Endothelial cell of umbilical vein (primary cell): ENCODE results near the gene RANBP1. TPM values are rescaled to one million over a fixed set of nuclear protein-coding genes. Genes with fewer than 3 reads are reported as not detected.

Experiments
- BruUV-seq: library from RNA; stranded (reverse); fragments of 400-500 nt; replicated peaks from 2 replicates; lab custom pipeline; 2021; lab: Mats Ljungman, UMichigan
- CTCF ChIA-PET: fragments of 300-600, 350-600 bp; sonication (Branson Sonifier 250); formaldehyde crosslinking; loops from one replicate; lab custom pipeline; 2021; ENCODE audit warnings: antibody characterized with exemption, inconsistent platforms; lab: Charles Lee
- POLR2A ChIA-PET: fragments of 300-600, 350-600 bp; sonication (Branson Sonifier 250); formaldehyde crosslinking; loops from one replicate; lab custom pipeline; 2021; ENCODE audit warnings: antibody characterized with exemption, inconsistent platforms; lab: Charles Lee
- DNase-seq: peaks from one replicate; pipeline ENCODE4 v3.0.0-alpha.2; 2011; ENCODE audit warnings: low read depth, low spot score
- FAIRE-seq: peaks from 2 replicates; lab custom pipeline; 2011; peaks lifted over from hg19 to GRCh38; lab: Jason Lieb, UNC
- H2AFZ ChIP-seq: 2 replicates; pipeline ENCODE4 v1.6.0; 2012; ENCODE audit warnings: low read depth, low read length, control low read depth, inconsistent platforms
- H3K27ac ChIP-seq: 2 replicates; pipeline ENCODE4 v1.5.1; 2011; ENCODE audit warnings: low read depth, mild to moderate bottlenecking, control low read depth, low read length, moderate library complexity; ENCODE audit not compliant: insufficient read depth
- H3K27me3 ChIP-seq, 2 experiments: 2 replicates each; pipeline versions ENCODE4 v1.6.0 to v1.6.1; 2011; ENCODE audit warnings: low read length in 2 of 2, mixed read lengths in 1 of 2; ENCODE audit not compliant: control insufficient read depth in 2 of 2, insufficient read depth in 2 of 2
- H3K36me3 ChIP-seq, 2 experiments: 2 replicates in 1 of 2; 3 replicates in 1 of 2; pipeline ENCODE4 v1.5.1; 2011; ENCODE audit warnings: low read length in 2 of 2, mild to moderate bottlenecking in 1 of 2, moderate library complexity in 1 of 2; ENCODE audit not compliant: control insufficient read depth in 2 of 2, insufficient read depth in 2 of 2; ENCODE audit errors: extremely low read depth in 1 of 2
- H3K4me1 ChIP-seq: 3 replicates; pipeline ENCODE4 v1.5.1; 2011; ENCODE audit warnings: mild to moderate bottlenecking, low read length; ENCODE audit not compliant: control insufficient read depth, insufficient read depth; ENCODE audit errors: extremely low read depth
- H3K4me2 ChIP-seq: 2 replicates; pipeline ENCODE4 v1.6.1; 2011; ENCODE audit warnings: low read length, control low read depth, mixed read lengths; ENCODE audit not compliant: insufficient read depth
- H3K4me3 ChIP-seq, 3 experiments: fragments of 200-600 bp in 1 of 3; sonication (generic), shearing (Covaris generic) in 1 of 3; replicated peaks in 1 of 3; 2 replicates each; pipeline ENCODE4 v1.5.1; 2011 to 2016; ENCODE audit warnings: control low read depth in 3 of 3, low read length in 3 of 3, mild to moderate bottlenecking in 2 of 3, inconsistent platforms in 1 of 3, low read depth in 1 of 3, moderate library complexity in 1 of 3; ENCODE audit not compliant: insufficient read depth in 1 of 3
- H3K79me2 ChIP-seq: 2 replicates; pipeline ENCODE4 v1.6.0; 2012; ENCODE audit warnings: low read length, inconsistent platforms; ENCODE audit not compliant: control insufficient read depth, insufficient read depth
- H3K9ac ChIP-seq: replicated peaks from 2 replicates; pipeline ENCODE3; 2011; ENCODE audit warnings: low read length, control low read depth; ENCODE audit not compliant: insufficient read depth; ENCODE audit errors: extremely low read depth
- H3K9me1 ChIP-seq: replicated peaks from 3 replicates; pipeline ENCODE4 v1.6.0; 2011; ENCODE audit warnings: mild to moderate bottlenecking, low read length; ENCODE audit not compliant: control insufficient read depth, insufficient read depth; ENCODE audit errors: extremely low read depth
- H3K9me3 ChIP-seq: replicated peaks from 2 replicates; pipeline ENCODE4 v1.5.1; 2012; ENCODE audit warnings: low read length, inconsistent platforms; ENCODE audit not compliant: control insufficient read depth, insufficient read depth
- H4K20me1 ChIP-seq: replicated peaks from 2 replicates; pipeline ENCODE3; 2011; ENCODE audit warnings: mild to moderate bottlenecking, low read length; ENCODE audit not compliant: control insufficient read depth, insufficient read depth; ENCODE audit errors: extremely low read depth
- CTCF ChIP-seq, 2 donors: IDR thresholded peaks; 1 replicate in 1 of 2; 2 replicates in 1 of 2; pipeline ENCODE4 v1.5.1; 2011; ENCODE audit warnings: low read length in 2 of 2, mild to moderate bottlenecking in 2 of 2, moderate library complexity in 2 of 2, control low read depth in 1 of 2, inconsistent platforms in 1 of 2, low read depth in 1 of 2; ENCODE audit not compliant: insufficient read depth in 1 of 2; ENCODE audit errors: extremely low read depth in 1 of 2
- EZH2 ChIP-seq: IDR thresholded peaks from 2 replicates; pipeline ENCODE4 v1.6.1; 2012; ENCODE audit warnings: borderline replicate concordance, low read depth, mild to moderate bottlenecking, moderate library complexity, low read length, inconsistent platforms; ENCODE audit not compliant: severe bottlenecking
- FOS ChIP-seq: IDR thresholded peaks from 2 replicates; pipeline ENCODE4 v1.6.1; 2011; ENCODE audit warnings: mild to moderate bottlenecking, low read length, moderate library complexity, borderline replicate concordance; ENCODE audit not compliant: insufficient read depth
- GATA2 ChIP-seq: IDR thresholded peaks from 2 replicates; pipeline ENCODE4 v1.7.0; 2011; ENCODE audit warnings: low read depth, mild to moderate bottlenecking, moderate library complexity, mixed read lengths, low read length; ENCODE audit not compliant: insufficient read length, insufficient read depth
- JUN ChIP-seq: IDR thresholded peaks from 2 replicates; pipeline ENCODE4 v1.6.1; 2011; ENCODE audit warnings: borderline replicate concordance, low read depth; ENCODE audit not compliant: insufficient read length, insufficient read depth
- MAX ChIP-seq: IDR thresholded peaks from 2 replicates; pipeline ENCODE4 v1.6.1; 2011; ENCODE audit not compliant: insufficient read depth, insufficient read length
- MYC ChIP-seq: IDR thresholded peaks from one replicate; pipeline ENCODE4 v1.6.1; 2011; ENCODE audit warnings: mild to moderate bottlenecking, low read depth, low read length
- POLR2A ChIP-seq: IDR thresholded peaks from 2 replicates; pipeline ENCODE4 v1.6.1; 2012; ENCODE audit warnings: low read depth, mild to moderate bottlenecking, control low read depth, low read length
- POLR2AphosphoS5 ChIP-seq: IDR thresholded peaks from 2 replicates; pipeline ENCODE4 v1.6.1; 2012; ENCODE audit warnings: low read depth, mild to moderate bottlenecking, control low read depth, low read length, moderate library complexity; ENCODE audit not compliant: insufficient read depth
- dilution Hi-C: fragments of 300-500 bp; cut with MboI; formaldehyde crosslinking; loops from one replicate; pipeline ENCODE4 v1.15.0; 2019; ENCODE audit warnings: low sequenced_read_pairs; ENCODE audit not compliant: extremely low pct_ligation_motif_present
- intact Hi-C: fragments of 100-400 bp; cut with micrococcal nuclease; formaldehyde crosslinking; loops from one replicate; pipeline ENCODE4 v1.10.0; 2022
- polyA plus RNA-seq, 4 experiments: library from polyadenylated mRNA; depleted of rRNA in 3 of 4; stranded (reverse) in 3 of 4; unstranded in 1 of 4; fragments of >200 nt; gene quantifications; 2 replicates each; pipeline versions ENCODE4 v1.2.1 to v1.2.3, GENCODE V29; 2011 to 2012; ENCODE audit warnings: missing spikeins in 1 of 4
- total RNA-seq: library from RNA; stranded (reverse); gene quantifications from 2 replicates; pipeline ENCODE4 v1.2.3, GENCODE V29; 2021

Gene RANBP1
- total and polyA plus RNA-seq, 2 donors (not counting 3 experiments of a cell fraction or from before 2014, with no cell fraction given), result 228 to 247 TPM

- H3K9ac ChIP-seq, result no peak overlapping the region
Observed at GRCh38 chr22:20083157-20083890, 32.6 kb upstream of the RANBP1 start.

More at GRCh38 chr22:20083157-20083890, 32.6 kb upstream of the RANBP1 start:
- intact Hi-C loops (no loop called here), dilution Hi-C loops (no loop called here)
- BruUV-seq, result no TSS peak
- Histone ChIP-seq H2AFZ (no peak overlapping the region), H3K4me3 (no peak overlapping the region), H3K4me1 (peaks cover 19% of the 10 kb centered on the region), H4K20me1 (peaks cover 2% of the 10 kb centered on the region), H3K4me2 (no peak overlapping the region), H3K36me3 (peaks cover 14 to 24% of the 10 kb centered on the region in 2 experiments), H3K9me1 (no peaks in the 10 kb centered on the region), H3K27me3 (no peaks in the 10 kb centered on the region), H3K27ac (no peak overlapping the region), H3K9me3 (no peaks in the 10 kb centered on the region), H3K79me2 (peaks cover 79% of the 10 kb centered on the region)
- no peak for DNase-seq
- TF ChIP-seq MAX (no peak), MYC (no peak), CTCF (IDR thresholded peaks at IDR 0.05; ENCODE audit: extremely low read depth in 1 of 2, insufficient read depth in 1 of 2, low read depth in 1 of 2, low read length in 2 of 2) (no peak), POLR2A (no peak), POLR2AphosphoS5 (no peak), JUN (no peak), EZH2 (no peak), FOS (no peak), GATA2 (no peak)
- FAIRE-seq, result no peak
- CTCF ChIA-PET, result no interaction called here
- POLR2A ChIA-PET, result no interaction called here
